ENCODE data around the gene B3GAT1.

- TF ChIP-seq CTCF (conservative IDR thresholded peaks at IDR 0.05 in 1 of 2, IDR thresholded peaks at IDR 0.05 in 1 of 2; ENCODE audit: extremely low read depth in 1 of 2, insufficient read depth in 1 of 2, low read depth in 1 of 2, low read length in 2 of 2): no peak
- no peak for TF ChIP-seq EZH2 (IDR thresholded peaks at IDR 0.05; ENCODE audit: borderline replicate concordance, low read length)
Observed at GRCh38 chr11:134436781-134437180, 24.7 kb upstream of the B3GAT1 start.

Data from mammary epithelial cell (primary cell).